GM12878 (cell line): ENCODE results near the gene LRRC4. TPM values are rescaled to one million over a fixed set of nuclear protein-coding genes. Genes with fewer than 3 reads are reported as not detected.

Experiments
- ATAC-seq: fragments of 200-7000 bp; cut with Tn5 transposase; 3 replicates; pipeline ENCODE4 v1.9.1; 2020; ENCODE audit warnings: mild to moderate bottlenecking, moderate library complexity
- BruUV-seq: library from RNA; stranded (reverse); fragments of 400-500 nt; replicated peaks from 2 replicates; lab custom pipeline; 2021; lab: Mats Ljungman, UMichigan
- CTCF ChIA-PET: fragments of 300-600 bp; sonication (Branson Sonifier 250); formaldehyde crosslinking; extraction: SDS; loops from one replicate; lab custom pipeline; 2021; ENCODE audit warnings: inconsistent platforms; lab: Yijun Ruan, JAX
- POLR2A ChIA-PET: fragments of 350-600 bp; formaldehyde crosslinking; extraction: SDS; loops from one replicate; lab custom pipeline; 2021; ENCODE audit warnings: inconsistent platforms; lab: Charles Lee
- RAD21 ChIA-PET: fragments of 300-600 bp; sonication (Branson Sonifier 250); formaldehyde crosslinking; loops from one replicate; lab custom pipeline; 2023; ENCODE audit warnings: antibody characterized with exemption; ENCODE audit not compliant: unreplicated experiment; lab: Charles Lee
- SMC1A ChIA-PET: fragments of 300-600 bp; sonication (Branson Sonifier 250); formaldehyde crosslinking; loops from one replicate; lab custom pipeline; 2023; ENCODE audit not compliant: unreplicated experiment, uncharacterized antibody; lab: Charles Lee
- DNase-seq: peaks from one replicate; pipeline ENCODE4 v3.0.0-alpha.2; 2011; ENCODE audit warnings: low read depth, low spot score
- FAIRE-seq: peaks from 3 replicates; lab custom pipeline; 2011; peaks lifted over from hg19 to GRCh38; lab: Jason Lieb, UNC
- H2AFZ ChIP-seq: 2 replicates; pipeline ENCODE4 v1.6.0; 2011; ENCODE audit warnings: low read depth, low read length, control low read depth; ENCODE audit not compliant: control insufficient read depth
- H3K27ac ChIP-seq: 2 replicates; pipeline ENCODE4 v1.5.1; 2011; ENCODE audit warnings: control low read depth; ENCODE audit not compliant: control insufficient read depth, insufficient read depth
- H3K27me3 ChIP-seq, 2 experiments: replicated peaks in 1 of 2; 2 replicates each; pipeline versions ENCODE4 v1.6.0 to v1.6.1; 2011; ENCODE audit warnings: low read length in 1 of 2; ENCODE audit not compliant: control insufficient read depth in 2 of 2, insufficient read depth in 2 of 2
- H3K36me3 ChIP-seq, 2 experiments: 2 replicates each; pipeline ENCODE4 v1.5.1; 2011; ENCODE audit warnings: low read length in 1 of 2; ENCODE audit not compliant: control insufficient read depth in 2 of 2, insufficient read depth in 2 of 2
- H3K4me1 ChIP-seq: 2 replicates; pipeline ENCODE4 v1.6.1; 2011; ENCODE audit warnings: mild to moderate bottlenecking, low read length, moderate library complexity, mixed read lengths; ENCODE audit not compliant: control insufficient read depth, insufficient read depth
- H3K4me2 ChIP-seq: 2 replicates; pipeline ENCODE4 v1.6.0; 2011; ENCODE audit warnings: control low read depth; ENCODE audit not compliant: control insufficient read depth, insufficient read depth
- H3K4me3 ChIP-seq: fragments of 200-600 bp; sonication (generic); 2 replicates; pipeline ENCODE4 v1.5.1; 2016
- H3K79me2 ChIP-seq: 2 replicates; pipeline ENCODE4 v1.6.0; 2011; ENCODE audit warnings: low read length; ENCODE audit not compliant: control insufficient read depth, insufficient read depth
- H3K9ac ChIP-seq: 2 replicates; pipeline ENCODE4 v1.8.0; 2011; ENCODE audit warnings: low read length, control low read depth, mixed read lengths; ENCODE audit not compliant: control insufficient read depth, insufficient read depth
- H3K9me3 ChIP-seq: replicated peaks from 3 replicates; pipeline ENCODE4 v1.5.1; 2011; ENCODE audit warnings: mild to moderate bottlenecking, low read length; ENCODE audit not compliant: control insufficient read depth, insufficient read depth
- H4K20me1 ChIP-seq: 2 replicates; pipeline ENCODE4 v1.6.0; 2011; ENCODE audit not compliant: control insufficient read depth, insufficient read depth
- ATF2 ChIP-seq: IDR thresholded peaks from 2 replicates; pipeline ENCODE4 v1.6.1; 2012; ENCODE audit warnings: low read length, inconsistent platforms
- CEBPB ChIP-seq, 2 experiments: fragments of 150-350 bp in 1 of 2; IDR thresholded peaks; 2 replicates each; pipeline ENCODE4 v1.6.1; 2012 to 2014; ENCODE audit warnings: low read depth in 2 of 2, low read length in 2 of 2, borderline replicate concordance in 1 of 2, inconsistent platforms in 1 of 2
- FOXK2 ChIP-seq: fragments of 450-650 bp; IDR thresholded peaks from 2 replicates; pipeline ENCODE4 v1.6.1; 2017; ENCODE audit warnings: mild to moderate bottlenecking, moderate library complexity
- JUNB ChIP-seq: IDR thresholded peaks from 2 replicates; pipeline ENCODE4 v1.6.1; 2016; ENCODE audit warnings: antibody characterized with exemption, mild to moderate bottlenecking
- MTA3 ChIP-seq: IDR thresholded peaks from 2 replicates; pipeline ENCODE4 v1.6.1; 2012; ENCODE audit warnings: low read length, inconsistent platforms, borderline replicate concordance
- MXI1 ChIP-seq: fragments of 150-350 bp; IDR thresholded peaks from 2 replicates; pipeline ENCODE4 v1.6.1; 2011; ENCODE audit warnings: low read depth, mild to moderate bottlenecking, inconsistent platforms, low read length, improper control_type of control experiment
- SMAD1 ChIP-seq: fragments of 450-650 bp; IDR thresholded peaks from 2 replicates; pipeline ENCODE4 v1.6.1; 2018; ENCODE audit warnings: mild to moderate bottlenecking, low read depth; ENCODE audit not compliant: partially characterized antibody
- STAT1 ChIP-seq: fragments of 450-650 bp; conservative IDR thresholded peaks from 2 replicates; pipeline ENCODE4 v1.6.1; 2014; ENCODE audit warnings: antibody characterized with exemption, mild to moderate bottlenecking
- SUPT20H ChIP-seq: IDR thresholded peaks from 2 replicates; pipeline ENCODE4 v1.6.1; 2011; ENCODE audit warnings: low read depth, mild to moderate bottlenecking, low read length, moderate library complexity, borderline replicate concordance; ENCODE audit not compliant: control insufficient read depth
- TAF1 ChIP-seq: IDR thresholded peaks from 2 replicates; pipeline ENCODE4 v1.6.1; 2011; ENCODE audit warnings: mild to moderate bottlenecking, low read depth, low read length, borderline replicate concordance
- TCF3 ChIP-seq: IDR thresholded peaks from 2 replicates; pipeline ENCODE4 v1.6.1; 2012; ENCODE audit warnings: low read depth, mild to moderate bottlenecking, low read length, borderline replicate concordance; ENCODE audit not compliant: insufficient read depth
- ZNF207 ChIP-seq: fragments of 450-650 bp; IDR thresholded peaks from 2 replicates; pipeline ENCODE4 v1.6.1; 2014; ENCODE audit warnings: antibody characterized with exemption, mild to moderate bottlenecking, borderline replicate concordance
- ZNF274 ChIP-seq: IDR thresholded peaks from one replicate; pipeline ENCODE4 v1.8.0; 2011; ENCODE audit not compliant: insufficient read length, insufficient read depth
- WGBS: methylation state at CpG from one replicate; pipeline ENCODE4 v1.1.6; 2016; ENCODE audit warnings: low lambda C conversion rate; ENCODE audit not compliant: insufficient replicate concordance, insufficient coverage; ENCODE audit errors: missing lambda C conversion rate; 5-methylcytosine and 5-hydroxymethylcytosine counted together
- in situ Hi-C: fragments of 300-500 bp; cut with MboI; formaldehyde crosslinking; loops from 9 replicates; pipeline ENCODE4 v1.14.3; 2018; ENCODE audit warnings: mixed read lengths
- intact Hi-C: fragments of 100-400 bp; cut with micrococcal nuclease; formaldehyde crosslinking; loops from one replicate; pipeline ENCODE4 v1.14.2; 2022; ENCODE audit not compliant: unreplicated experiment
- polyA plus RNA-seq, 11 experiments: library from polyadenylated mRNA; depleted of rRNA in 4 of 11; unstranded in 6 of 11; stranded (reverse) in 5 of 11; fragments of >200 nt; fragmentation: Nextera tagmentation in 4 of 11; fragmentation: Illumina TruSeq in 1 of 11; extraction: Ambion mirVana in 4 of 11; extraction: Trizol in 1 of 11; gene quantifications; 1 replicate in 1 of 11; 2 replicates in 10 of 11; pipeline versions ENCODE4 v1.2.1 to v1.2.3, GENCODE V29; 2011 to 2016; ENCODE audit warnings: inconsistent platforms in 2 of 11, missing spikeins in 2 of 11, low read depth in 1 of 11
- total RNA-seq, 4 experiments: library from RNA; depleted of rRNA in 3 of 4; stranded (reverse); fragments of >200 nt in 3 of 4; fragmentation: Illumina TruSeq in 1 of 4; extraction: Trizol in 1 of 4; gene quantifications; 2 replicates each; pipeline versions ENCODE4 v1.2.1 to v1.2.3, GENCODE V29; 2013 to 2021
- TF ChIP-seq, protein P1 (sequence below): IDR thresholded peaks from 2 replicates; pipeline ENCODE4 v1.6.1; 2012; ENCODE audit warnings: low read depth, low read length, improper control_type of control experiment

The LRRC4 gene
- total and polyA plus RNA-seq, 10 of the 15 experiments (the other 5 are each of a cell fraction or from before 2014, with no cell fraction given) = 0.06 to 0.85 (median 0.12) TPM; not detected in 4

DNA sequence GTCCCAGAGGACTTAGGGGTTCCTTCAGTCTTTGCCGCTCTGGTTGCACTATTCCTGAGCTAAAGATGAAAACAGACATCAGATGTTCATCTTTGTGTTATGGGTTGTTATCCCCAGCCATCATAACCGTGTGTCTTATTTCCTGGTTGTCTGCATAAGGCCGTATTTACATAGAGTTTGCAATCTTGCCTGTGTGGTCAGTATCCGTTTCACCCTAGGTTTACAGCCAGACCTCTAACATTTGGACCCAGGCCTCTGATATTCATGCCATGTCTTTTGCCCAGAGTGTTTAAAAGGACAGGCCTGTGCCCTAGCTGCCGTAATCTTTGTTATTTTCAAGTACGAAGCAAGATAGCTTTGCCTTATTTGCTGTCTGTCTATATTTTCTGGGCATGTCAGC lies 26.6 kb downstream of the LRRC4 start:
- POLR2A ChIA-PET = no interaction called here
- no peak for DNase-seq
- intact Hi-C loops (no loop called here), in situ Hi-C loops (no loop called here)
- Histone ChIP-seq H3K4me3 (no peak overlapping the region), H3K9ac (no peak overlapping the region), H3K36me3 (peaks cover 4 to 14% of the 10 kb centered on the region in 2 experiments; a peak in 3 of 4 replicates), H3K79me2 (no peaks in the 10 kb centered on the region), H3K27ac (no peak overlapping the region), H3K9me3 (no peaks in the 10 kb centered on the region), H3K27me3 (no peaks in the 10 kb centered on the region), H3K4me1 (peaks cover 47% of the 10 kb centered on the region), H3K4me2 (no peak overlapping the region), H4K20me1 (0 out of 2 replicates have a peak, but pooled peaks cover 4% of the 10 kb centered on the region), H2AFZ (no peak overlapping the region)
- no peak for ATAC-seq
- SMC1A ChIA-PET = no interaction called here
- WGBS = 66% methylated on average over 6 of the region's 6 CpGs
- RAD21 ChIA-PET = no interaction called here
- BruUV-seq = no TSS peak
- CTCF ChIA-PET = interaction anchor here (0.6 to 1.4 kb wide), 4 partner anchors 15 to 531 kb away, joined by 3 to 4 read pairs (median 4); no protein-coding TSS in a partner anchor
- no peak for FAIRE-seq
- TF ChIP-seq ZNF207 (no peak), MTA3 (no peak), SMAD1 (no peak)

DNA sequence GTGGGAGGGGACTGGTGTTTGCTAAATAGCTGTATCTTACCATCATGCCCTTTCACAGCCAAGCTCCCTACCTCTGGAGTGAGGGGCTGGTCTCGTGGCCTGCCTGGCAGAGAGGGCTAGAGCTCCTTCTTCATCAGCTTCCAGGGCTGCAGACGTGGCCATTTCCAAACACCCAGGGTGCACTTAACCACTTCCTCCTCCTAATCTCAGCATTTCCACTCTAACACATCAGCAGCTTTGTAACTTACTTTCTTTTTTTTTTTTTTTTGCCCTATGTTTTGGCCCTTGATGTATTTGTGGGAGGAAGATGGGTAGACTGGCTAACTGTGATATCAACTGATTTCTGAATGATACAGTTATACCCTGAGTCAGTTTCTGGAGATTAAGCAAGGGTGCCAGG lies 27.4 kb downstream of the LRRC4 start:
- 6% methylated on average over 2 of the region's 2 CpGs for WGBS
- Histone ChIP-seq H3K9ac (no peak overlapping the region), H2AFZ (no peak overlapping the region), H3K27ac (no peak overlapping the region), H3K4me1 (peaks cover 47% of the 10 kb centered on the region), H3K36me3 (peaks cover 4 to 11% of the 10 kb centered on the region in 2 experiments; a peak in 3 of 4 replicates), H3K4me3 (no peak overlapping the region), H3K79me2 (no peaks in the 10 kb centered on the region), H3K27me3 (no peaks in the 10 kb centered on the region), H3K9me3 (no peaks in the 10 kb centered on the region), H3K4me2 (no peak overlapping the region), H4K20me1 (peaks cover 4% of the 10 kb centered on the region; the same call in 1 of the 2 replicates)
- FAIRE-seq (no peak), DNase-seq (no peak), ATAC-seq (no peak)
- ChIA-PET RAD21 (no interaction called here), POLR2A (interaction anchor here (0.8 kb wide), 1 partner anchor 39 kb away, joined by 3 read pairs; no protein-coding TSS in a partner anchor), CTCF (interaction anchor here (0.6 kb wide), 1 partner anchor 530 kb away, joined by 3 read pairs; no protein-coding TSS in a partner anchor), SMC1A (interaction anchor here (0.6 kb wide), 2 partner anchors 57 to 200 kb away, joined by 3 to 4 read pairs; no protein-coding TSS in a partner anchor)
- BruUV-seq = no TSS peak
- intact Hi-C loops (no loop called here), in situ Hi-C loops (no loop called here)
- TF ChIP-seq ZNF274 (no peak), TCF3 (no peak), TAF1 (no peak), CEBPB (IDR thresholded peaks at IDR 0.05; ENCODE audit: borderline replicate concordance in 1 of 2, low read depth in 2 of 2, low read length in 2 of 2) (no peak), FOXK2 (no peak), MXI1 (no peak), STAT1 (no peak), SUPT20H (no peak), ATF2 (no peak), JUNB (no peak)
- TF ChIP-seq, protein P1, sequence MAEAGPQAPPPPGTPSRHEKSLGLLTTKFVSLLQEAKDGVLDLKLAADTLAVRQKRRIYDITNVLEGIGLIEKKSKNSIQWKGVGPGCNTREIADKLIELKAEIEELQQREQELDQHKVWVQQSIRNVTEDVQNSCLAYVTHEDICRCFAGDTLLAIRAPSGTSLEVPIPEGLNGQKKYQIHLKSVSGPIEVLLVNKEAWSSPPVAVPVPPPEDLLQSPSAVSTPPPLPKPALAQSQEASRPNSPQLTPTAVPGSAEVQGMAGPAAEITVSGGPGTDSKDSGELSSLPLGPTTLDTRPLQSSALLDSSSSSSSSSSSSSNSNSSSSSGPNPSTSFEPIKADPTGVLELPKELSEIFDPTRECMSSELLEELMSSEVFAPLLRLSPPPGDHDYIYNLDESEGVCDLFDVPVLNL = no peak
